Keratinocyte (primary cell): ENCODE measurements around the gene ADAMTS10.

Source experiments
- EZH2 ChIP-seq: IDR thresholded peaks from one replicate; pipeline ENCODE4 v1.6.1; 2012; ENCODE audit warnings: inconsistent platforms, mild to moderate bottlenecking, low read length, moderate library complexity
- TF ChIP-seq, protein P1 (sequence below), 3 experiments: IDR thresholded peaks in 1 of 3; conservative IDR thresholded peaks in 1 of 3; optimal IDR thresholded peaks in 1 of 3; 2 replicates in 2 of 3; 3 replicates in 1 of 3; pipeline versions ENCODE3 to v1.5.1; 2011; ENCODE audit warnings: low read length in 3 of 3, mild to moderate bottlenecking in 3 of 3, moderate library complexity in 2 of 3, control low read depth in 1 of 3, inconsistent platforms in 1 of 3; ENCODE audit not compliant: insufficient read depth in 2 of 3; ENCODE audit errors: extremely low read depth in 1 of 3

DNA sequence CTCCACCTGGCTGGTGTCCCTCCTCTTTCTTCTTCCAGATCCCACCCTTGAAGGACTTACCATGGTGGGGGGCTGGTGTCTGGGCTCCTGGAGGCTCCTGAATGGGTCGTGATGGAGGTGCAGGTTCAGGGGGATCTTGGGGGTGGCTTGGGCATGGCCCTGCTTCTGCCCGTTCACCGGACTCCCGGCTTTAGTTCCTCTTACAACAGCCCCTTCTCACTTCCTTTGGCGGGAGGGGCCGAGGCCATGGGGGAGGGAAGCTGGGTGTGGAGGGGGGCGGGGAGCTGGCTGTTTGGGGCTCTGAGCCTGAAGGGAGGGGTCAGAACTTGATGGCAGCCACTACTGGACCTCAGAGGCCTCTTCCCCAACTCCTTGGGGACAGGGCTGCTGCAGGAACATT, 33.3 kb downstream of the ADAMTS10 start, which contains the start of gene MYO1F:
- TF ChIP-seq, protein P1, sequence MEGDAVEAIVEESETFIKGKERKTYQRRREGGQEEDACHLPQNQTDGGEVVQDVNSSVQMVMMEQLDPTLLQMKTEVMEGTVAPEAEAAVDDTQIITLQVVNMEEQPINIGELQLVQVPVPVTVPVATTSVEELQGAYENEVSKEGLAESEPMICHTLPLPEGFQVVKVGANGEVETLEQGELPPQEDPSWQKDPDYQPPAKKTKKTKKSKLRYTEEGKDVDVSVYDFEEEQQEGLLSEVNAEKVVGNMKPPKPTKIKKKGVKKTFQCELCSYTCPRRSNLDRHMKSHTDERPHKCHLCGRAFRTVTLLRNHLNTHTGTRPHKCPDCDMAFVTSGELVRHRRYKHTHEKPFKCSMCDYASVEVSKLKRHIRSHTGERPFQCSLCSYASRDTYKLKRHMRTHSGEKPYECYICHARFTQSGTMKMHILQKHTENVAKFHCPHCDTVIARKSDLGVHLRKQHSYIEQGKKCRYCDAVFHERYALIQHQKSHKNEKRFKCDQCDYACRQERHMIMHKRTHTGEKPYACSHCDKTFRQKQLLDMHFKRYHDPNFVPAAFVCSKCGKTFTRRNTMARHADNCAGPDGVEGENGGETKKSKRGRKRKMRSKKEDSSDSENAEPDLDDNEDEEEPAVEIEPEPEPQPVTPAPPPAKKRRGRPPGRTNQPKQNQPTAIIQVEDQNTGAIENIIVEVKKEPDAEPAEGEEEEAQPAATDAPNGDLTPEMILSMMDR (optimal IDR thresholded peaks at IDR 0.05 in 1 of 3, IDR thresholded peaks at IDR 0.05 in 1 of 3, conservative IDR thresholded peaks at IDR 0.05 in 1 of 3; ENCODE audit: extremely low read depth in 1 of 3, insufficient read depth in 2 of 3, low read length in 3 of 3), result no peak
- no peak for TF ChIP-seq EZH2
